ENCODE results near the gene BIRC2. TPM values are rescaled to one million over a fixed set of nuclear protein-coding genes. Genes with fewer than 3 reads are reported as not detected.

The BIRC2 gene
- total and polyA plus RNA-seq, 3 donors from 2014 or later, result 41.3 to 73.1 (median 62.7) TPM

DNA sequence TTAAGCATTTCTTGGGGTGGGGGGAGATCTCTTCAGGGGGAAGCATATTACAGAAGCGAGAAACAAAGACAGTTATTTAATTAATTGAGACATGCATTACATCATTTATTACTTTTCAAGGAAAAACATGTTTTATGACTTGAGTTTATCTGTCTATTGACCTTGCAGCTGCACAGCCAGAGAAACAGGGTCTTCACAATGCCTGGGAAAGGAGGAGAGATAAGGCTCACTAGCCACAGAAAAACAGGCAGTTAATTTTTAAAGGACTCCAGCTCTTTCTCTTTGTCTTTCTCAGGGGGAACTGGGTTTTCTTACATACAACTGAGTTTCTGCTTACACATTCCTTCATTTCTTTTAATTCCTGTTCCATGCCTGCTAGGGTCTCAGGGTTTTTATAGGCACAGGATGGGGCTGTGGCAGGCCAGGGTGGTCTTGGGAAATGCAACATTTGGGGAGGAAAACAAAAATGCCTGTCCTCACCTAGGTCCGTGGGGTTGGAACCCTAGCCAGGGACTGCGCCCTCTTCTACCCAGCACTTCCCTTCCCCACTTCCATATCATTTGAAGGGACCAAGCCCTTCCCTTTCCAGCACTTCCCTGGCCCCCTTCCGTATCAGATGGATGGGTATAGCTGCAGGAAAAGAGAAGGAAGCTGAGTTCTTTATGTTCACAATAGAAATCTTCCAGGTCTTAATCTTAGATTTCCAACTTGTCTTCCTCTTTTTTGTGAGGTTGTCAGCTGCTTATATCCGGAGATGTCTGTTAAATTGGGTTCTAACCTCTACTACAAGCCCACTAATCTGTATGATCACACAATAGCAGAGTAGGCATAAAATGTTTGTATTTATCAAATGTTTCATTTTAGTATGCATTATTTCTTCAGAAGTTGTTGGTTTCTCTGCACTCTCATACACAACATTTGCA is 38.3 kb downstream of the BIRC2 start:
- 50 to 57% methylated on average over 5 of the region's 5 CpGs for WGBS, 2 donors
- H3K27me3 ChIP-seq, result no peaks in the 10 kb centered on the region
- TF ChIP-seq POLR2A (IDR thresholded peaks at IDR 0.05), result no peak
- TF ChIP-seq, protein P1, sequence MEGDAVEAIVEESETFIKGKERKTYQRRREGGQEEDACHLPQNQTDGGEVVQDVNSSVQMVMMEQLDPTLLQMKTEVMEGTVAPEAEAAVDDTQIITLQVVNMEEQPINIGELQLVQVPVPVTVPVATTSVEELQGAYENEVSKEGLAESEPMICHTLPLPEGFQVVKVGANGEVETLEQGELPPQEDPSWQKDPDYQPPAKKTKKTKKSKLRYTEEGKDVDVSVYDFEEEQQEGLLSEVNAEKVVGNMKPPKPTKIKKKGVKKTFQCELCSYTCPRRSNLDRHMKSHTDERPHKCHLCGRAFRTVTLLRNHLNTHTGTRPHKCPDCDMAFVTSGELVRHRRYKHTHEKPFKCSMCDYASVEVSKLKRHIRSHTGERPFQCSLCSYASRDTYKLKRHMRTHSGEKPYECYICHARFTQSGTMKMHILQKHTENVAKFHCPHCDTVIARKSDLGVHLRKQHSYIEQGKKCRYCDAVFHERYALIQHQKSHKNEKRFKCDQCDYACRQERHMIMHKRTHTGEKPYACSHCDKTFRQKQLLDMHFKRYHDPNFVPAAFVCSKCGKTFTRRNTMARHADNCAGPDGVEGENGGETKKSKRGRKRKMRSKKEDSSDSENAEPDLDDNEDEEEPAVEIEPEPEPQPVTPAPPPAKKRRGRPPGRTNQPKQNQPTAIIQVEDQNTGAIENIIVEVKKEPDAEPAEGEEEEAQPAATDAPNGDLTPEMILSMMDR (IDR thresholded peaks at IDR 0.05), result no peak
- intact Hi-C loops (cut with DNase I; ENCODE audit: low total_unique reads), result no loop called here
- DNase-seq, result no peak
- H3K36me3 ChIP-seq (ENCODE audit: low read depth, missing control alignments), result no peaks in the 10 kb centered on the region
- H3K9me3 ChIP-seq, result no peaks in the 10 kb centered on the region
- no peak overlapping the region for H3K4me3 ChIP-seq
- peak overlapping the region; percentile 53 to 69 for H3K27ac ChIP-seq
- peaks cover 22% of the 10 kb centered on the region for H3K4me1 ChIP-seq

DNA sequence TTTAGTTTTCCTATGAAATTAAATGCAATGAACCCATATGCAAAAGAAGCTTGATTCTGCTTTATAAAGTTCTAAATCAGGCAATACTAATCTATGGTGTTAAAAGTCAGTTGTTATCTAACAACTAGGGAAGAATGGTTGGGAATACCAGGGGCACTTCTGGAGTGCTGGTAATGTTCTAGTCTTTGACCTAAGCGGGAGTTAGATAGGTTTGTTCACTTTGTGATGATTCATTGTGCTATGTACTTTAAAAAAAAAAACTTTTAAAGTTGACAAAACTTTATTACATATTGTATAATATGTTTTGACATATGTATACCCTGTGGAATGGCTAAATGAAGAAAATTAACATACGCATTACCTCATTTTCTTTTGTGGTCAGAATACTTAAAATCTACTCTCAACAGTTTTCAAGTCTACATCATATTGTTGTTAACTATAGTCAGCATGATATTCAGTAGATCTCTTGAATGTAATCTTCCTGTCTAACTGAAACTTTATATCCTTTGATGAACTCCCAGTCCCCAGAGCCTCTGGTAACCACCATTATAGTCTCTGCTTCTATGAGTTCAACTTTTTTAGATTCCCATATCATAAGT is 39.2 kb downstream of the BIRC2 start:
- Histone ChIP-seq H3K4me3 (no peak overlapping the region), H3K36me3 (ENCODE audit: low read depth, missing control alignments) (no peaks in the 10 kb centered on the region), H3K27me3 (no peaks in the 10 kb centered on the region), H3K4me1 (peaks cover 22% of the 10 kb centered on the region), H3K27ac (no peak overlapping the region), H3K9me3 (no peaks in the 10 kb centered on the region)
- TF ChIP-seq, protein P1 (IDR thresholded peaks at IDR 0.05), result no peak
- TF ChIP-seq POLR2A (IDR thresholded peaks at IDR 0.05), result no peak
- no peak for DNase-seq
- WGBS, 2 donors, result 78 to 86% methylated on average over 2 of the region's 2 CpGs
- intact Hi-C loops (cut with DNase I; ENCODE audit: low total_unique reads), result no loop called here

DNA sequence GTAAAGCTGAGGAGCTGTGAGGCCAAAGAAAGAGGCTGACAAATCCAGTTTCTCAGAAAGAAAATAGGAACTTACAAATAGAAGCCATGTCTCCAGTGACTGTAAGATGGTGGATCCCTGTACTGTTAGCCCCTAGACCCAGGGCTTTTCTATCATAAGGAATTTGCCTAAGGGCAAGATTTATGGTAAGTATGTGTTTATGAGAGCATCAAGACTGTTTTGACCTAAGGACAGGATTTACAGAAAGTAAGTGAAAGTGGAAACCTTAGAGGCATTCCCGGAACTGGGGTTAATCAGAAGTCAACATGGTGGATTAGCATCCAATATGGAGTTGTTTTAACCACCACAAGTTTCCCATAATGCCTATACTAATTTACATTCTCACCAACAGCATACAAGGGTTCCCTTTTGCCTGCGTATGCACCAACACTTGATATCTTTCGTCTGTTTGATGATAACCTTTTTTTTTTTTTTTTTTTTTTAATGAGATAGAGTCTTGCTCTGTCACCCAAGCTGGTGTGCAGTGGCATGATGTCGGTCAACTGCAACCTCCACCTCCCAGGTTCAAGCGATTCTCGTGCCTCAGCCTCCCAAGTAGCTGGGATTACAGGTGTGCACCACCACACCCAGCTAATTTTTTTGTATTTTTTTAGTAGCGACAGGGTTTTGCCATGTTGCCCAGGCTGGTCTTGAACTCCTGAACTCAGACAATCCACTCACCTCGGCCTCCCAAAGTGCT is 40.2 kb downstream of the BIRC2 start:
- 84 to 85% methylated on average over 8 of the region's 8 CpGs for WGBS, 2 donors
- no peak overlapping the region for H3K4me3 ChIP-seq
- no peak overlapping the region for H3K27ac ChIP-seq
- DNase-seq, result no peak
- intact Hi-C loops (cut with DNase I; ENCODE audit: low total_unique reads), result no loop called here
- no peaks in the 10 kb centered on the region for H3K27me3 ChIP-seq
- no peak for TF ChIP-seq POLR2A (IDR thresholded peaks at IDR 0.05)
- no peaks in the 10 kb centered on the region for H3K9me3 ChIP-seq
- no peaks in the 10 kb centered on the region for H3K36me3 ChIP-seq (ENCODE audit: low read depth, missing control alignments)
- H3K4me1 ChIP-seq, result peaks cover 22% of the 10 kb centered on the region

DNA sequence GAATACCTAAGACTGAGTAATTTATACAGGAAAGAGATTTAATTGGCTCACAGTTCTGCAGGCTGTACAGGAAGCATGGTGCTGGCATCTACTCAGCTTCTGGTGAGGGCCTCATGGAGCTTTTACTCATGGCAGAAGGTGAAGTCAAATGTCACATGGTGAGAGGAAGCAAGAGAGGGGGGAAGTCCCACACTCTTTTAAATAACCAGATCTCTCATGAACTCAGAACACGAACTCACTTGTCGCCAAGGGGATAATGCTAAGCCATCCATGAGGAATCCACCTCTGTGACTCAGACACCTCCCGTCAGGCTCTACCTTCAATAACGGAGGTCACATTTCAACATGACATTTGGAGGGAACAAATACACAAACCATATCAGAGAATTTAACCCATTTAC is 42.2 kb downstream of the BIRC2 start:
- Histone ChIP-seq H3K27ac (no peak overlapping the region), H3K36me3 (ENCODE audit: low read depth, missing control alignments) (no peaks in the 10 kb centered on the region), H3K4me1 (peaks cover 15% of the 10 kb centered on the region), H3K27me3 (no peaks in the 10 kb centered on the region), H3K9me3 (no peaks in the 10 kb centered on the region), H3K4me3 (no peak overlapping the region)
- no peak for TF ChIP-seq POLR2A (IDR thresholded peaks at IDR 0.05)
- TF ChIP-seq, protein P1 (IDR thresholded peaks at IDR 0.05), result no peak
- intact Hi-C loops (cut with DNase I; ENCODE audit: low total_unique reads), result no loop called here
- 91 to 98% methylated on average over 4 of the region's 4 CpGs for WGBS, 2 donors
- no peak for DNase-seq

All from testis (tissue), 3 donors.